Measurements from ENCODE around the gene RAD21L1. TPM values are rescaled to one million over a fixed set of nuclear protein-coding genes. Genes with fewer than 3 reads are reported as not detected.

Gene RAD21L1
- total RNA-seq, 1 experiment from 2014 or later: not detected

DNA sequence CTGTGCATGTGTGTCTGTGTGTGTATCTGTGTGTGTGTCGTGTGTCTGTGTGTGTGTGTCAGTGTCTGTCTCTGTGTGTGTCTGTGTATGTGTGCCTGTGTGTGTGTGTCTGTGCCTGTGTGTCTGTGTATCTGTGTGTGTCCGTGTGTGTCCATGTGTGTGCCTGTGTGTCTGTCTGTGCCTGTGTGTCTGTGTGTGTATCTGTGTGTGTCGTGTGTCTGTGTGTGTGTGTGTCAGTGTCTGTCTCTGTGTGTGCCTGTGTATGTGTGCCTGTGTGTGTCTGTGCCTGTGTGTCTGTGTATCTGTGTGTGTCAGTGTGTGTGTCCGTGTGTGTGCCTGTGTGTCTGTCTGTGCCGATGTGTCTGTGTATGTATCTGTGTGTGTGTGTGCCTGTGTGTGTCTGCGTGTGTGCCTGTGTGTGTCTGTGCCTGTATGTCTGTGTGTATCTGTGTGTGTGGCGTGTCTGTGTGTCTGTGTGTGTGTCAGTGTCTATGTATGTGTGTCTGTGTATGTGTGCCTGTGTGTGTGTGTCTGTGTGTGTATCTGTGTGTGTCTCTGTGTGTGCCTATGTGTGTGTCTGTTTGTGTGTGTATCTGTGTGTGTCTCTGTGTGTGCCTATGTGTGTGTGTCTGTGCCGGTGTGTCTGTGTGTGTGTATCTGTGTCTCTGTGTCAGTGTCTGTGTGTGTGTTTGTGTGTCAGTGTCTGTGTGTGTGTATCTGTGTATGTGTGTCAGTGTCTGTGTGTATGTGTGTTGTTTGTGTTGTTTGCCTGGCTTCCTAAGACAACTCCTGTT is 51.9 kb downstream of the RAD21L1 start:
- TF ChIP-seq, protein P1, sequence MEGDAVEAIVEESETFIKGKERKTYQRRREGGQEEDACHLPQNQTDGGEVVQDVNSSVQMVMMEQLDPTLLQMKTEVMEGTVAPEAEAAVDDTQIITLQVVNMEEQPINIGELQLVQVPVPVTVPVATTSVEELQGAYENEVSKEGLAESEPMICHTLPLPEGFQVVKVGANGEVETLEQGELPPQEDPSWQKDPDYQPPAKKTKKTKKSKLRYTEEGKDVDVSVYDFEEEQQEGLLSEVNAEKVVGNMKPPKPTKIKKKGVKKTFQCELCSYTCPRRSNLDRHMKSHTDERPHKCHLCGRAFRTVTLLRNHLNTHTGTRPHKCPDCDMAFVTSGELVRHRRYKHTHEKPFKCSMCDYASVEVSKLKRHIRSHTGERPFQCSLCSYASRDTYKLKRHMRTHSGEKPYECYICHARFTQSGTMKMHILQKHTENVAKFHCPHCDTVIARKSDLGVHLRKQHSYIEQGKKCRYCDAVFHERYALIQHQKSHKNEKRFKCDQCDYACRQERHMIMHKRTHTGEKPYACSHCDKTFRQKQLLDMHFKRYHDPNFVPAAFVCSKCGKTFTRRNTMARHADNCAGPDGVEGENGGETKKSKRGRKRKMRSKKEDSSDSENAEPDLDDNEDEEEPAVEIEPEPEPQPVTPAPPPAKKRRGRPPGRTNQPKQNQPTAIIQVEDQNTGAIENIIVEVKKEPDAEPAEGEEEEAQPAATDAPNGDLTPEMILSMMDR (IDR thresholded peaks at IDR 0.05; ENCODE audit: insufficient read depth in 1 of 2, low read depth in 1 of 2, low read length in 1 of 2, severe bottlenecking in 1 of 2, unreplicated experiment in 1 of 2): no peak
- H3K4me3 Mint-ChIP-seq (ENCODE audit: unreplicated experiment): no peak overlapping the region

DNA sequence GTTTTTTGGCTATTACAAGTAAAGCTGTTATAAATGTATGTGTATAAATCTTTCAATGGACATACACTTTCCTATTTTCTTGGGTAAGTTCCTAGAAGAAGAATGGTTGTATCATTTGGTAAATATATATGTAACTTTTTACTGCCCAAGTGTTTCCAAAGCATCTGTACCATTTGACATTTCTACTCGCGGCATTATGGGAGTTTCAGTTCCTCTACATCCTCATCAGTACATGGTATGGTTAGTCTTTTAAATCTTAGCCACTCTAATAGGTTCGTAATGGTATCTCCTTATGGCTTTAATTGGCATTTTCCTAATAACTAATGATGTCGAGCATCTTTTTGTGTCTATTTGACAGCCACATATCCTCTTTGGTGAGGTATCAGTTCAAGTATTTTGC is 53.1 kb downstream of the RAD21L1 start:
- Mint-ChIP-seq H3K4me3 (ENCODE audit: unreplicated experiment) (no peak overlapping the region), H3K4me1 (ENCODE audit: low read depth, unreplicated experiment) (no peaks in the 10 kb centered on the region), H3K36me3 (ENCODE audit: insufficient read depth, unreplicated experiment) (no peaks in the 10 kb centered on the region), H3K27me3 (ENCODE audit: insufficient read depth, unreplicated experiment) (peaks cover 3% of the 10 kb centered on the region), H3K9me3 (ENCODE audit: unreplicated experiment) (no peaks in the 10 kb centered on the region), H3K27ac (ENCODE audit: unreplicated experiment) (no peak overlapping the region)
- no peaks in the 10 kb centered on the region for H3K9me3 ChIP-seq
- ChIA-PET POLR2A (no interaction called here), CTCF (no interaction called here)
- TF ChIP-seq, protein P1 (IDR thresholded peaks at IDR 0.05; ENCODE audit: insufficient read depth in 1 of 2, low read depth in 1 of 2, low read length in 1 of 2, severe bottlenecking in 1 of 2, unreplicated experiment in 1 of 2): no peak
- H3K27me3 ChIP-seq (replicated peaks; ENCODE audit: control insufficient read depth, insufficient read depth, low read length): no peaks in the 10 kb centered on the region
- DNase-seq: no peak
- intact Hi-C loops (cut with micrococcal nuclease; ENCODE audit: unreplicated experiment): no loop called here
- BruUV-seq (replicated peaks): no TSS peak
- H3K4me3 ChIP-seq (ENCODE audit: low read depth, low read length): no peak overlapping the region
- no peaks in the 10 kb centered on the region for H3K36me3 ChIP-seq (ENCODE audit: control insufficient read depth, insufficient read depth, low read length)
- no peaks in the 10 kb centered on the region for H3K4me1 ChIP-seq

More for the DNA sequence above, 51.9 kb downstream of the RAD21L1 start:
- H3K36me3 ChIP-seq (ENCODE audit: control insufficient read depth, insufficient read depth, low read length): no peaks in the 10 kb centered on the region
- no peaks in the 10 kb centered on the region for H3K4me1 ChIP-seq
- H3K27ac Mint-ChIP-seq (ENCODE audit: unreplicated experiment): no peak overlapping the region
- BruUV-seq (replicated peaks): no TSS peak
- ChIA-PET CTCF (no interaction called here), POLR2A (no interaction called here)
- H3K4me1 Mint-ChIP-seq (ENCODE audit: low read depth, unreplicated experiment): no peaks in the 10 kb centered on the region
- no peaks in the 10 kb centered on the region for H3K9me3 Mint-ChIP-seq (ENCODE audit: unreplicated experiment)
- no peaks in the 10 kb centered on the region for H3K27me3 Mint-ChIP-seq (ENCODE audit: insufficient read depth, unreplicated experiment)
- H3K4me3 ChIP-seq (ENCODE audit: low read depth, low read length): no peak overlapping the region
- H3K27me3 ChIP-seq (replicated peaks; ENCODE audit: control insufficient read depth, insufficient read depth, low read length): no peaks in the 10 kb centered on the region
- H3K36me3 Mint-ChIP-seq (ENCODE audit: insufficient read depth, unreplicated experiment): no peaks in the 10 kb centered on the region
- intact Hi-C loops (cut with micrococcal nuclease; ENCODE audit: unreplicated experiment): no loop called here
- no peaks in the 10 kb centered on the region for H3K9me3 ChIP-seq
- DNase-seq: no peak

DNA sequence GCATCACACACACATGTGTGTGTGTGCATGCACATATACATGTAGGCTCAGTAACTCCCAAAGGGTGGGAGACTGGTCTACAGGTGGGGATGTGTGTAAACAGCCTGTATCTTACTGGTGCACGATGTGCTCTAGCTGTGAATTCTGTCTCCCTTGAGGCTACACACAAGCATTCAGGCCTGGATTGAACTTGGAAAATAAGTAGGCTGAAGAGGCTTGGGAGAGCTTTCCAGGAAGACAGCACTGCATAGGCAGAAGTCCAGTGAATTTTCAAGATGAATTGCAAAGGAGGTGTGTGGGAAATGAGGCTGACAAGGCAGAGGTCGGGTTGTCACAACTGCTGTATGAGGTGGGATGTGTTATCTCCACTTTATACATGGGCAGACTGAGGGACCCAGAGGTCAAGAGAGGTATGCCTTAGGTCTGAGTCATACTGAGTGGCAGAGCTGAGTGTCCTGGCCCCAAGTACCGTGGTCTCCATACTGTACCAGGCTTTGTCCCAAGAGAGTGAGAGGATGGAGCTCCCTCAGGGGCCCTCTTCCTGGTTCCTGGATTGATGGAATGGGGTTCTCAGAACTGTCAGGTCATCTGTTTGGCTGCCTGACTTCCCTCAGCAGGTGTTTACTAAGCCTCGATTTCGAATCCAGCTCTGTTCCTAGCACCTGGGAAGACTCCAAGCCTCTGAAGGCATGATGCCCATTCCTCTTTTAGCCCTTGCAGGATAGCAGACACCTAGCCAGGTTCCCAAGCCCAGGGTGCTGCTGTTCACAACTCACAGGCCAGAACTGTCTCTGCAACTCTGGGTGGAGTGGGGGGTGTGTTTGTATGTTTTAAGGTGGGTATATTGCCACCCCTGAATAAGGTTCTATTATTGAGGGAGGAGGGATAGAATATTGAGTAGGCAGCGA is 54.6 kb downstream of the RAD21L1 start:
- CTCF ChIA-PET: no interaction called here
- H3K9me3 Mint-ChIP-seq (ENCODE audit: unreplicated experiment): no peaks in the 10 kb centered on the region
- POLR2A ChIA-PET: no interaction called here

More for the DNA sequence above, 54.6 kb downstream of the RAD21L1 start:
- no peaks in the 10 kb centered on the region for H3K9me3 ChIP-seq
- DNase-seq: no peak
- BruUV-seq (replicated peaks): no TSS peak
- H3K4me3 Mint-ChIP-seq (ENCODE audit: unreplicated experiment): no peak overlapping the region
- intact Hi-C loops (cut with micrococcal nuclease; ENCODE audit: unreplicated experiment): no loop called here
- H3K27me3 Mint-ChIP-seq (ENCODE audit: insufficient read depth, unreplicated experiment): peaks cover 7% of the 10 kb centered on the region
- TF ChIP-seq, protein P1 (IDR thresholded peaks at IDR 0.05; ENCODE audit: insufficient read depth in 1 of 2, low read depth in 1 of 2, low read length in 1 of 2, severe bottlenecking in 1 of 2, unreplicated experiment in 1 of 2): no peak
- H3K36me3 Mint-ChIP-seq (ENCODE audit: insufficient read depth, unreplicated experiment): no peaks in the 10 kb centered on the region
- no peaks in the 10 kb centered on the region for H3K27me3 ChIP-seq (replicated peaks; ENCODE audit: control insufficient read depth, insufficient read depth, low read length)
- no peaks in the 10 kb centered on the region for H3K4me1 ChIP-seq
- H3K4me1 Mint-ChIP-seq (ENCODE audit: low read depth, unreplicated experiment): no peaks in the 10 kb centered on the region
- no peak overlapping the region for H3K4me3 ChIP-seq (ENCODE audit: low read depth, low read length)
- no peaks in the 10 kb centered on the region for H3K36me3 ChIP-seq (ENCODE audit: control insufficient read depth, insufficient read depth, low read length)
- no peak overlapping the region for H3K27ac Mint-ChIP-seq (ENCODE audit: unreplicated experiment)

All from Caco-2 (cell line).